ENCODE data around the gene RGS13. TPM values are rescaled to one million over a fixed set of nuclear protein-coding genes. Genes with fewer than 3 reads are reported as not detected.

RGS13 gene, protein sequence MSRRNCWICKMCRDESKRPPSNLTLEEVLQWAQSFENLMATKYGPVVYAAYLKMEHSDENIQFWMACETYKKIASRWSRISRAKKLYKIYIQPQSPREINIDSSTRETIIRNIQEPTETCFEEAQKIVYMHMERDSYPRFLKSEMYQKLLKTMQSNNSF
- total RNA-seq: not detected in 2 replicates

DNA sequence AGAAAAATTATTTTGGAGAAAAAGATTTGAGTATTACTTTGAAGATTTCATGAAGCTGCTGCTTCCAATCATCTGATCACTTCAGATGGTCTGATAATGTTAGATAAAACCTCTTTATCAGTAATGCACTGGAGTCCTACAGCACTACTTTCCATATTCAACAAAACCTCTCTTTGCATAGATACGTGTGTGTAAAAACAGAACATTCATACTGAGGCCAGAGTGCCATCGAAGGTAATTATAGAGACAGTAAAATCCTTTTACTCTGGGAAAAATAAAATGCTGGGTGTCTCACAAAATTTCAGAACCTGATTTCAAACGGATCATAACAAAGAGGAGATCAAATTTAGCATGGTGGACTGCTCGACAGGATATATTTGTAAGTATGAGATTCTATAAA, at the start of gene RGS13:
RGS13 (plus strand) TSS at position 209 of the 400 bp plus-strand sequence. CDS start 8,188 bp downstream, outside the sequence.
- Mint-ChIP-seq H3K9me3 (no peaks in the 10 kb centered on the region), H3K4me1 (ENCODE audit: low read depth) (peaks cover 6% of the 10 kb centered on the region), H3K27me3 (ENCODE audit: insufficient read depth) (peaks cover 6% of the 10 kb centered on the region), H3K36me3 (ENCODE audit: low read depth) (no peaks in the 10 kb centered on the region), H3K4me3 (no peak within 1 kb of the TSS), H3K27ac (no peak within 1 kb of the TSS)
- no peak for DNase-seq (ENCODE audit: low spot score)
- intact Hi-C loops (cut with micrococcal nuclease): no loop called here

DNA sequence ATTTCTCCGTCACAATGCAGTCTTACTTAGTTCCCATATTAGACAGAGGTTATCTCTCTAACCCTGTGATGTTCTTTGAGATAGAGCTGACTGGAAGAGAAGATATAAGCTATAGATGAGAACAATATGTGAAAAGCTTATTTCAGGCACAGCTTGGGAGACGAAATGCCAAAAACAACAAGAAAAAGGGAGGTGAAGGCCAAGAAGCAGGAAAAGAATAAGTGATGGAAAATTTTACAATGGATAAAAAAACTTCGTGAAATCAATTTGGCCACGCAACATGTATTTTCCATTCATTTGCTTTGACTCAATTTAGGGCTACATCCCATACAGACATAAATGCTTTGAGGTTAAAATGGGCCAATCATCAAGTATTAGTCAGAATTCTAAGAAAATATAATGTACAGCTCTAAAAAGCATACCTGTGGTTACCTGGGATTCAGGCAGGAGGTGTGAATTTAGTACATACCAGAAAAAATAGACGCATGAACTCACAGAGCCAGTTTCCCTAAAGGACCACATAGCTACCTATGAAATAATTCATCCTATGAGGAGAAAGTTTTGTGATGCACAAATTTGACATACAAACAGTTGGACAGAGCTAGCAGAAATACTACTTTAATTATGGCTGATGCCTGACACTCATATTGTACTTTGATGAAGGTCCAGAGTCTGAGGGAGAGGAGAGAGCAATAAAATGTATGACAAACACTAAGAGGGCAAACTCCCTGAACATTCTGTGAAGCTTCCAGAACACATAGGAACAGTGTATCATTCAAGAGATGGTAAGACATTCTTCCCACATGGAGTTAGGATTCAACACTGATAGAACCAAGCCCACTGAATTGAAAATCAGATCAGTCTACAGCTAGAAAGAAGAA, 48.3 kb upstream of the RGS13 start:
- Mint-ChIP-seq H3K9me3 (no peaks in the 10 kb centered on the region), H3K27me3 (ENCODE audit: insufficient read depth) (peaks cover 21% of the 10 kb centered on the region)

DNA sequence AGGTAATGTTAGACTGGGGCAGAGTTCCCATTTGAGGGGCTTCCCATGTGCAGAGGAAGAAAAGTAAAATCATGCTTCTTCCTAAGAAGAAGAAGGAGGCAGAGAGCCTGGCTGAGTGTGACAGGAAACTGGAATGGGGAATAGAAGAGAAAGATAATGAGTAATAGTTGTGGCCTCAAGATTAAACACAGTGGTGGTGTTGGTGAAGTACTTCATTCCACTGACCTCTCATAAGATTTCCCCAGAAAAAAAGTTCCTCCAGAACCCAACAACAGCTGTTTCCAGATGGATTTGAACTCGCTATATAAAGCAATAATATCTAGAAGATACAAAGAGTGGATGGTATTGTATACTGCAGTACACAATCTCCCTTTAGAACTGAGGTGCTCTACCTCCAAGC, 47.4 kb upstream of the RGS13 start:
- intact Hi-C loops (cut with micrococcal nuclease): no loop called here
- no peaks in the 10 kb centered on the region for H3K36me3 Mint-ChIP-seq (ENCODE audit: low read depth)
- no peak for DNase-seq (ENCODE audit: low spot score)
- peaks cover 2% of the 10 kb centered on the region for H3K4me1 Mint-ChIP-seq (ENCODE audit: low read depth)
- H3K27me3 Mint-ChIP-seq (ENCODE audit: insufficient read depth): peaks cover 17% of the 10 kb centered on the region
- no peak overlapping the region for H3K4me3 Mint-ChIP-seq
- no peaks in the 10 kb centered on the region for H3K9me3 Mint-ChIP-seq
- no peak overlapping the region for H3K27ac Mint-ChIP-seq

More for the DNA sequence above, 48.3 kb upstream of the RGS13 start:
- H3K4me1 Mint-ChIP-seq (ENCODE audit: low read depth): peaks cover 10% of the 10 kb centered on the region
- H3K4me3 Mint-ChIP-seq: no peak overlapping the region
- H3K36me3 Mint-ChIP-seq (ENCODE audit: low read depth): no peaks in the 10 kb centered on the region
- intact Hi-C loops (cut with micrococcal nuclease): no loop called here
- no peak for DNase-seq (ENCODE audit: low spot score)
- H3K27ac Mint-ChIP-seq: no peak overlapping the region

DNA sequence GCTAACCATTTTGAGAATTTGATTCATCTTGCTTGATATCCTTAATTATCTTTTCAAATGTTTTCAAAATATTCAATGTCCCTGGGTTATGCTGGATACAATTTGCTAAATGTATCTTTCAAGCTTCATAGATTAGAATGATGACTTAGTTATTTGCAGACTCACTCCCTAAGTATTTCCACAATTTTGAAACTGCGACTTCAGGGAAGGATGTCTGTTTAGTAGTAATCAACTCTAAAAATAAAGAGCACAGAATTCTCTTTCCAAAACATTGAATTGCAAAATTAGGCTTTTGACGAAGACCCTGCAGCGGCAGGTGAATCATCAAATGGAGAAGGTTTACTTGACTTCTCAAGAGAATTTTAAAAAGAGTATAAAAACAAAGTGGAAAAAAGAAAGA, 46.1 kb upstream of the RGS13 start:
- peaks cover 15% of the 10 kb centered on the region for H3K27me3 Mint-ChIP-seq (ENCODE audit: insufficient read depth)
- no peak overlapping the region for H3K4me3 Mint-ChIP-seq
- intact Hi-C loops (cut with micrococcal nuclease): no loop called here
- H3K4me1 Mint-ChIP-seq (ENCODE audit: low read depth): no peaks in the 10 kb centered on the region
- DNase-seq (ENCODE audit: low spot score): no peak
- no peaks in the 10 kb centered on the region for H3K36me3 Mint-ChIP-seq (ENCODE audit: low read depth)
- no peak overlapping the region for H3K27ac Mint-ChIP-seq
- no peaks in the 10 kb centered on the region for H3K9me3 Mint-ChIP-seq

DNA sequence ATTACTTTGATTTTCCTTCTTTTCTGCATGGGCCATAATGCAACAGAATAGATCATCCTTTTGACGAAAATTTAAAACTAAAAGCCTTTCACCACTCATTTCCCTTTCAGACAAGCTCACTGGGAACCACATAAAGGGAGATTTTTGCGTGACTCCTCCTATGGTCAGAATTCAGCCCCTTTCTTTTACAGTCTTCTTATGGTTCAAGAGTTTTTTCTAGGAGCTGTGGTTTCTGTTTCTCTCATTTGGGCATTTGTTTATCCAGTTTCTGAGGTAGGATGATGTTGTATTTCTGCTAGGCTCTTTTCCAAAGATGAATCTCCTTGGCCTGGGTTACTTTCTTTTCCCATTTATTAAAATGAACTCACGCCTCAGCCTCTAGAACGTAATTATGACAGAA, 43.4 kb upstream of the RGS13 start:
- H3K4me1 Mint-ChIP-seq (ENCODE audit: low read depth): no peaks in the 10 kb centered on the region
- no peaks in the 10 kb centered on the region for H3K9me3 Mint-ChIP-seq
- no peak overlapping the region for H3K4me3 Mint-ChIP-seq
- intact Hi-C loops (cut with micrococcal nuclease): no loop called here
- H3K36me3 Mint-ChIP-seq (ENCODE audit: low read depth): peaks cover 1% of the 10 kb centered on the region
- peaks cover 17% of the 10 kb centered on the region for H3K27me3 Mint-ChIP-seq (ENCODE audit: insufficient read depth)
- DNase-seq (ENCODE audit: low spot score): no peak
- no peak overlapping the region for H3K27ac Mint-ChIP-seq

DNA sequence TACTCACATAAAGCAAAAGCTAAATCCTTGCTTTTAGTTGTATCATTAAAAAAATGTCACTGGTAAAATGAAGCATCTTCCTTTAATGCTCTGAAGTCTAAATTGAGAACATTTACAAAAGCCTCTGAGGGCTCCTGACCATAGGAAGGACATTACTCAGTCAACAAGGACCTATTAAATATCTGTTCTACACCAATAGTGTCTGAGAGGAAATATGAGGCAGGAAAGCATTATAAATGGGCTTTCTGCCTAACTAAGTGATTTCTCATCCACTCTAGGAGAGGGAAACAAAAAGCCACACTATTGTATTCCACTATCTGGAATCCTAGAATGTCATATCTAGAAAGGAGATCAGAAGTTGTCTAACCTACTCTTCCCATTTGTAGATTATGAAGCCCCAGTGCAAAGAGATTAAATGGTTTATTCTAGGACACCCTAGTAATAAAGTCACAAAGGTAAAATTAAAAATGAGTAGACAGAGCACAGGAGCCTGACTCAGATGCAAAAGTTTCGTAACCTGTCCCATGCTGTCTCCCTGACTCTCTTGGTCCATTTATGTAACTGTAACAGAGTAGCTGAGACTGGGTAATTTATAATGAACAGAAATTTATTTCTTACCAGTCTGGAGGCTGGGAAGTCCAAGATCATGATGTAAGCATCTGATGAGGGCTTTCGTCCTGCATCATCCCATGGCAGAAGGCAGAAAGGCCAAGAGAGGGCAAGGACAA, 42.8 kb upstream of the RGS13 start:
- no peak overlapping the region for H3K27ac Mint-ChIP-seq
- peaks cover 1% of the 10 kb centered on the region for H3K36me3 Mint-ChIP-seq (ENCODE audit: low read depth)
- no peaks in the 10 kb centered on the region for H3K4me1 Mint-ChIP-seq (ENCODE audit: low read depth)
- intact Hi-C loops (cut with micrococcal nuclease): no loop called here
- H3K9me3 Mint-ChIP-seq: no peaks in the 10 kb centered on the region
- peaks cover 14% of the 10 kb centered on the region for H3K27me3 Mint-ChIP-seq (ENCODE audit: insufficient read depth)
- no peak for DNase-seq (ENCODE audit: low spot score)
- no peak overlapping the region for H3K4me3 Mint-ChIP-seq

DNA sequence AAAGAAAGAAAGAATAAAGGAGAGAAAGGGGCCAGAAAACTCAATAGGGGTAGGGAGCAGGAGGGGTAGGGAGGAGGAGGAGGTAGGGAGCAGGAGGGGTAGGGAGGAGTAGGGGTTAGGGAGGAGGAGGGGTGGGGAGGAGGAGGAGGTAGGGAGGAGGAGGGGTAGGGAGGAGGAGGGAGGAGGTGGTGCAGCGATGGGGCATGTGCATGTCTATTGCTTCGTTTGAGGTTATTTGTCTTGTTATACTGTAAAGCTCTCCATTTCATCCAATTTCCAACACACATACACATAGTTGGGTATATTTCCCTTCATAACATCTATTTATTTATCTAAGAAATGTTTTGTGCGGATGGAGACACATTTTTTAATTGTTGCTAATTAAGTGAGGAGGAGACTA, 40.6 kb upstream of the RGS13 start:
- peaks cover 1% of the 10 kb centered on the region for H3K36me3 Mint-ChIP-seq (ENCODE audit: low read depth)
- H3K4me1 Mint-ChIP-seq (ENCODE audit: low read depth): no peaks in the 10 kb centered on the region
- H3K27me3 Mint-ChIP-seq (ENCODE audit: insufficient read depth): peaks cover 11% of the 10 kb centered on the region
- no peak overlapping the region for H3K4me3 Mint-ChIP-seq
- no peak overlapping the region for H3K27ac Mint-ChIP-seq
- intact Hi-C loops (cut with micrococcal nuclease): no loop called here
- DNase-seq (ENCODE audit: low spot score): no peak
- no peaks in the 10 kb centered on the region for H3K9me3 Mint-ChIP-seq

DNA sequence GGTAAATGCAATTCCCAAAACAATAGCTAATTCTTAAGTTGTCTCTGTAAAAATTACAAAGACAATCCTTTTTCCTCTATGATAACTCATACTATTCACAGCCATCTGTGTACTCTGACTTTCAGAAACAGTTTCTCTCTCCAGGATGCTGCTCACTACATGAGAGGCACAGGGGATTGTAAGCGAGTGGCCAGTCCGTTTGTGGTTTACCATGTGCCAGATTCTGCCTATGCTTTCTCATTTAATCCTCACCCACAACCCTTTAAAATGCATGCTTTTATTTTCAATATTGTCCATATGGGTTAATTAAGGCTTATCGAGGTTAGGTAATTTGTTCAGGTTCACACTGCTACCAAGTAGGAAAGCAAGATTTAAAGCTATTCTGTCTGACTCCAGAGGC, 37.4 kb upstream of the RGS13 start:
- no peak for DNase-seq (ENCODE audit: low spot score)
- Mint-ChIP-seq H3K27me3 (ENCODE audit: insufficient read depth) (peaks cover 7% of the 10 kb centered on the region), H3K27ac (no peak overlapping the region), H3K4me3 (no peak overlapping the region), H3K4me1 (ENCODE audit: low read depth) (peaks cover 15% of the 10 kb centered on the region), H3K36me3 (ENCODE audit: low read depth) (peaks cover 1% of the 10 kb centered on the region), H3K9me3 (no peaks in the 10 kb centered on the region)
- intact Hi-C loops (cut with micrococcal nuclease): no loop called here

DNA sequence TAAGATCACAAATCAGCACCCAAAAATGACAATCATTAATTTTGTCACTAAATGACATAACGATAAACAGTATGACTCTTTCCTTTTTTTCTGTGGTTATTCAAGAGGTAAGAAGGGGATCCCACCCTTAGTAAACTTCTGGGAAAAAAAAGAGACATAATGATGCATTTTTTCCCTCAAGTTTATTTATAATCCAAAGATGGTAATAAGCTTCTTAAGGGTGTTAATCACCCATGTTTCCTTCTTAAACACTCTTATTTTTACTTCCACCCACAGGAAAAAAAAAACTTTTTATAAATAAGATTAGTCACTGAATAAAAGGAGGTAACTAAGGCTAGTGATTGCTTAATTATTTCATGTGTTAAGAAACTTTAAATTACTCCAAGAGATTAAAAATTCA, 35.7 kb upstream of the RGS13 start:
- H3K36me3 Mint-ChIP-seq (ENCODE audit: low read depth): peaks cover 1% of the 10 kb centered on the region
- H3K27me3 Mint-ChIP-seq (ENCODE audit: insufficient read depth): peaks cover 6% of the 10 kb centered on the region
- H3K4me3 Mint-ChIP-seq: no peak overlapping the region
- peaks cover 15% of the 10 kb centered on the region for H3K4me1 Mint-ChIP-seq (ENCODE audit: low read depth)
- no peaks in the 10 kb centered on the region for H3K9me3 Mint-ChIP-seq
- intact Hi-C loops (cut with micrococcal nuclease): loop anchor here (2.0 kb wide), 2 partner anchors 21 to 49 kb away; no protein-coding TSS in a partner anchor
- H3K27ac Mint-ChIP-seq: no peak overlapping the region
- no peak for DNase-seq (ENCODE audit: low spot score)

DNA sequence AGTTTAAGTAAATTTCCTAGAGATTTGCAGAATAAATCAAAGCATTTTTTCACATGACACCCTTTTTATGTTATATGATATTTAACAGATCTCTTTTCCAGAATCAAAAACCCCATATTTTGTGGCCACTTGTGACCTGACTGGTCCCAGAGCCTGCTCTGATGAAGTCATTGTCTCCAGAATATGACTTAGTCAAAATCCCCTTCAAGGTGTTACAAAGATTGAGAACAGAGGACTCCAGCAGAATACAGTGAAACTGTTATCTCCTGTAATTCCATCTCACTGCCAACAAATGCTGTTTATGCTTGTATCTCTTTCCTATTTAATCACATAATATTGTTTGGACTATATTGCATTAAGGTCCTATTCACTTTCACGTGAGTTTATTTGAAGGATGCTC, 34.8 kb upstream of the RGS13 start:
- Mint-ChIP-seq H3K36me3 (ENCODE audit: low read depth) (peaks cover 1% of the 10 kb centered on the region), H3K4me3 (no peak overlapping the region), H3K27ac (no peak overlapping the region), H3K27me3 (ENCODE audit: insufficient read depth) (peaks cover 4% of the 10 kb centered on the region), H3K4me1 (ENCODE audit: low read depth) (peaks cover 15% of the 10 kb centered on the region), H3K9me3 (no peaks in the 10 kb centered on the region)
- no peak for DNase-seq (ENCODE audit: low spot score)
- intact Hi-C loops (cut with micrococcal nuclease): loop anchor here (2.0 kb wide), 2 partner anchors 22 to 50 kb away; no protein-coding TSS in a partner anchor

DNA sequence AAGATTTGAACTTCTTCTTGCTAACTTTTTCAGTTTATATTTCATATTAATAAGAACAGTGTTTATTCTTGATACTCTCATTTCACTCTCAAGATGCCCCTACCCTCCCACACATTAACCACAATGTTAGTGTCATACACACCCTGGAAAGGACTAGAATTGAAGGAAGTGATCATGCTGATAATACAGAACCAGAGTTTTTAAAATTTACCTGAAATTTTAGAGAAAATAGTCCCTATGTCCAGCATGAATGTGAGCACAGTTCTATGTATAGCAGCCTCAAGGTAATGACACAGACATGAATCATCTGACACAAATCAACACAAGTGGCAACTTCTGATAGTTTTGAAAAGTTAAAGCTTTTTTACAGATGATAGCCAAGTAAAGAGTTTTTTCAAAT, 34.4 kb upstream of the RGS13 start:
- H3K9me3 Mint-ChIP-seq: no peaks in the 10 kb centered on the region
- intact Hi-C loops (cut with micrococcal nuclease): loop anchor here (2.0 kb wide), 2 partner anchors 23 to 51 kb away; no protein-coding TSS in a partner anchor
- peaks cover 15% of the 10 kb centered on the region for H3K4me1 Mint-ChIP-seq (ENCODE audit: low read depth)
- peaks cover 1% of the 10 kb centered on the region for H3K36me3 Mint-ChIP-seq (ENCODE audit: low read depth)
- no peak overlapping the region for H3K4me3 Mint-ChIP-seq
- no peak overlapping the region for H3K27ac Mint-ChIP-seq
- DNase-seq (ENCODE audit: low spot score): no peak
- peaks cover 4% of the 10 kb centered on the region for H3K27me3 Mint-ChIP-seq (ENCODE audit: insufficient read depth)

DNA sequence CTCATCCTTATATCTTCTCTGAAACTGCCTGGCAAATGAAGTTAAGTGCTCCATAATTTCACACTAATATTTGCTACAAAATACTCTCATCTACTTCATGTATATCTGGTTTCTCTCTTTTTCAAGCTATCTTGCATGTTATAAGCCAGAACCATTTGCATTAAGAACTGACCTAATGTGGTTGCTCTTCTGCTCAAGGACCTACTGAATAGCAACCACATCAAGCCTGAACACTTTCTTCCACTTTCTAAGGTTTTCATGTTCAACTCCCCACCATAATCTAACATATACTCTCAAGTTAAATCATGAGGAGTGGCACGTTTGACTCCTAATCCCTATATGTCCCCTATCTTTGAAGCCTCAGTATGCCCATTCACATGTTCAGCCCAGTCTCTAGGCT, 33.2 kb upstream of the RGS13 start:
- Mint-ChIP-seq H3K36me3 (ENCODE audit: low read depth) (no peaks in the 10 kb centered on the region), H3K27ac (no peak overlapping the region), H3K4me3 (no peak overlapping the region), H3K9me3 (no peaks in the 10 kb centered on the region), H3K27me3 (ENCODE audit: insufficient read depth) (peaks cover 4% of the 10 kb centered on the region), H3K4me1 (ENCODE audit: low read depth) (peaks cover 15% of the 10 kb centered on the region)
- intact Hi-C loops (cut with micrococcal nuclease): no loop called here
- no peak for DNase-seq (ENCODE audit: low spot score)
